NOMO-1 treated with DMSO at 0.1 percent for 48 hours (cell line): ENCODE measurements around the gene FYB1.
A peak's percentile ranks its signal among the peaks of the same experiment; 100 is the strongest.

Experiments used
- DNase-seq: peaks from one replicate; lab custom pipeline; 2025; ENCODE audit not compliant: unreplicated experiment; lab: John Stamatoyannopoulos, UW

Gene FYB1

GRCh38 chr5:39164529-39165402, 54.6 kb downstream of the FYB1 start:
- no peak for DNase-seq

GRCh38 chr5:39164016-39164415, 55.3 kb downstream of the FYB1 start:
- no peak for DNase-seq

GRCh38 chr5:39161578-39161977, 57.8 kb downstream of the FYB1 start:
- DNase-seq, result no peak

- no peak for DNase-seq
Measured at GRCh38 chr5:39160576-39161213, 58.7 kb downstream of the FYB1 start.

GRCh38 chr5:39159811-39160490, 59.4 kb downstream of the FYB1 start:
- no peak for DNase-seq

GRCh38 chr5:39158786-39159185, 60.6 kb downstream of the FYB1 start:
- DNase-seq, result no peak

GRCh38 chr5:39158127-39158593, 61.2 kb downstream of the FYB1 start:
- DNase-seq, result no peak

GRCh38 chr5:39157701-39158100, 61.7 kb downstream of the FYB1 start:
- no peak for DNase-seq

- DNase-seq, result no peak
Measured at GRCh38 chr5:39156082-39156481, 63.3 kb downstream of the FYB1 start.

GRCh38 chr5:39151745-39152144, 67.6 kb downstream of the FYB1 start:
- DNase-seq, result peak; percentile 99

- DNase-seq, result no peak
Measured at GRCh38 chr5:39149966-39150365, 69.4 kb downstream of the FYB1 start.

- DNase-seq, result peak; percentile 49
Measured at GRCh38 chr5:39148983-39149534, 70.3 kb downstream of the FYB1 start.

GRCh38 chr5:39146831-39147540, 72.4 kb downstream of the FYB1 start:
- no peak for DNase-seq

GRCh38 chr5:39143151-39143860, 76.1 kb downstream of the FYB1 start:
- DNase-seq, result peak; percentile 43

GRCh38 chr5:39140558-39141168, 78.7 kb downstream of the FYB1 start:
- no peak for DNase-seq

- no peak for DNase-seq
Measured at GRCh38 chr5:39138892-39139291, 80.5 kb downstream of the FYB1 start.

- no peak for DNase-seq
Measured at GRCh38 chr5:39137819-39138451, 81.4 kb downstream of the FYB1 start.

GRCh38 chr5:39137391-39137790, 82.0 kb downstream of the FYB1 start:
- DNase-seq, result no peak

GRCh38 chr5:39132792-39133191, 86.6 kb downstream of the FYB1 start:
- no peak for DNase-seq
